Thyroid gland (tissue), 4 donors: Measurements from ENCODE around the gene ZFHX2.

Source experiments
- POLR2A ChIP-seq, 2 donors: fragments of 450-650 bp; IDR thresholded peaks; one replicate each; pipeline ENCODE4 v1.6.1; 2017; ENCODE audit warnings: antibody characterized with exemption in 2 of 2, mild to moderate bottlenecking in 2 of 2, moderate library complexity in 1 of 2
- TF ChIP-seq, protein P1 (sequence below), 6 experiments: fragments of 200-600 bp in 3 of 6; fragments of 450-650 bp in 3 of 6; sonication (generic) in 3 of 6; IDR thresholded peaks; one replicate each; pipeline ENCODE4 v1.5.1; 2016 to 2019; ENCODE audit warnings: antibody characterized with exemption in 6 of 6, mild to moderate bottlenecking in 2 of 6, inconsistent platforms in 1 of 6, moderate library complexity in 1 of 6

DNA sequence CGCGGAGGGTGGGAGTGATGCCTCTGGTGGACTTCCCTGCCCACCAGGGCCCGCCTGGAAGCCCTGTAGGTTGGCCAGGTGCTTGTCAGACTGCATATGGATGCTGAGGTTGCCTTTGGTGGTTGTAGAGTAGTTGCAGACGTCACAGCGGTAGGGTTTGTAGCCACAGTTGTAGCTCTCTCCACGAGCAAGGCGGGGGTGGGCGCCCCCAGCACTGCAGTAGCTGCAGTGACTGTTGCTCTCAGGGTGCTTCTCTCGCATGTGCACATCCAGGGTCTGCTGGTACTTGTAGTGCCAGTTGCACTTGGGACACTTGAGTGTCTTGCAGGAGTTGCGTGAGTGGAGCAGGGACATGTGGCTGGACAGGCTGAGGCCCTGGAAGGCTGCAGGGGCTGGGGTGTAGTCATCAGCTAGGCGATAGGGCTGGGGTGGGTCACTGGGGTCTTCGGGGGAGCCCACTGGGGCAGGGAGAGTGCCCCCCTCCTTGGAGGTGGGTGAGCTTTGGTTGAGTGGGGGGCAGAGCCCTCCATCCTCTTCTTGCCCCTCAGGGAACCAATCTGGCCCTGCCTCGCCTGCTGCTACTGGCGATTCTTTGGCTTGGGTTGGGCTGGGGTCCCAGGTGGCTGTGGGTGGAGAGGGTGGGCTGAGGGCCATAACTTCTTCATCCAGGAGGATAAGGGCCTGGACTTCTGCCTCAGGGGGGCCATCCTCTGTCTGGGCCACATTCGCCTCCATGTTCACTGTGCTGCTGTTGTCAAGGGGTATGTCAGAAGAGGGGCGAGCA, 17.7 kb downstream of the ZFHX2 start:
- TF ChIP-seq, protein P1, sequence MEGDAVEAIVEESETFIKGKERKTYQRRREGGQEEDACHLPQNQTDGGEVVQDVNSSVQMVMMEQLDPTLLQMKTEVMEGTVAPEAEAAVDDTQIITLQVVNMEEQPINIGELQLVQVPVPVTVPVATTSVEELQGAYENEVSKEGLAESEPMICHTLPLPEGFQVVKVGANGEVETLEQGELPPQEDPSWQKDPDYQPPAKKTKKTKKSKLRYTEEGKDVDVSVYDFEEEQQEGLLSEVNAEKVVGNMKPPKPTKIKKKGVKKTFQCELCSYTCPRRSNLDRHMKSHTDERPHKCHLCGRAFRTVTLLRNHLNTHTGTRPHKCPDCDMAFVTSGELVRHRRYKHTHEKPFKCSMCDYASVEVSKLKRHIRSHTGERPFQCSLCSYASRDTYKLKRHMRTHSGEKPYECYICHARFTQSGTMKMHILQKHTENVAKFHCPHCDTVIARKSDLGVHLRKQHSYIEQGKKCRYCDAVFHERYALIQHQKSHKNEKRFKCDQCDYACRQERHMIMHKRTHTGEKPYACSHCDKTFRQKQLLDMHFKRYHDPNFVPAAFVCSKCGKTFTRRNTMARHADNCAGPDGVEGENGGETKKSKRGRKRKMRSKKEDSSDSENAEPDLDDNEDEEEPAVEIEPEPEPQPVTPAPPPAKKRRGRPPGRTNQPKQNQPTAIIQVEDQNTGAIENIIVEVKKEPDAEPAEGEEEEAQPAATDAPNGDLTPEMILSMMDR (IDR thresholded peaks at IDR 0.05), result no peak
- no peak for TF ChIP-seq POLR2A (IDR thresholded peaks at IDR 0.05)
